GM12878 (cell line): ENCODE results near the gene GPR179. TPM values are rescaled to one million over a fixed set of nuclear protein-coding genes. Genes with fewer than 3 reads are reported as not detected.

Experiments used
- CEBPB ChIP-seq, 2 experiments: fragments of 150-350 bp in 1 of 2; IDR thresholded peaks; 2 replicates each; pipeline ENCODE4 v1.6.1; 2012 to 2014; ENCODE audit warnings: low read depth in 2 of 2, low read length in 2 of 2, borderline replicate concordance in 1 of 2, inconsistent platforms in 1 of 2
- CTCF ChIP-seq, 3 experiments: IDR thresholded peaks in 2 of 3; conservative IDR thresholded peaks in 1 of 3; 2 replicates each; pipeline ENCODE4 v1.5.1; 2011; ENCODE audit warnings: low read depth in 3 of 3, low read length in 3 of 3, mild to moderate bottlenecking in 3 of 3, control low read depth in 2 of 3, moderate library complexity in 2 of 3, inconsistent platforms in 1 of 3, mixed read lengths in 1 of 3; ENCODE audit not compliant: control insufficient read depth in 2 of 3, insufficient read depth in 1 of 3; ENCODE audit errors: extremely low read depth in 1 of 3
- EP300 ChIP-seq, 2 experiments: fragments of 150-350 bp in 1 of 2; IDR thresholded peaks; 2 replicates each; pipeline ENCODE4 v1.6.1; 2011 to 2012; ENCODE audit warnings: low read depth in 2 of 2, low read length in 2 of 2, borderline replicate concordance in 1 of 2, improper control_type of control experiment in 1 of 2, inconsistent platforms in 1 of 2; ENCODE audit not compliant: control insufficient read depth in 1 of 2
- ETV6 ChIP-seq, 2 experiments: fragments of 450-650 bp in 1 of 2; IDR thresholded peaks in 1 of 2; conservative IDR thresholded peaks in 1 of 2; 2 replicates each; pipeline ENCODE4 v1.6.1; 2014; ENCODE audit warnings: antibody characterized with exemption in 1 of 2, borderline replicate concordance in 1 of 2, low read depth in 1 of 2, mild to moderate bottlenecking in 1 of 2, moderate library complexity in 1 of 2
- HDAC6 ChIP-seq: fragments of 200-600 bp; sonication (generic); IDR thresholded peaks from one replicate; pipeline ENCODE4 v1.8.0; 2017; ENCODE audit warnings: antibody characterized with exemption; ENCODE audit not compliant: unreplicated experiment
- IKZF2 ChIP-seq, 2 experiments: fragments of 450-650 bp; IDR thresholded peaks; 2 replicates each; pipeline ENCODE4 v1.6.1; 2017; ENCODE audit warnings: mild to moderate bottlenecking in 2 of 2, moderate library complexity in 2 of 2
- KAT2A ChIP-seq: conservative IDR thresholded peaks from 2 replicates; pipeline ENCODE4 v1.6.1; 2011; ENCODE audit warnings: low read depth, low read length; ENCODE audit not compliant: control insufficient read depth
- NR2C2 ChIP-seq: IDR thresholded peaks from 2 replicates; pipeline ENCODE4 v1.6.1; 2011; ENCODE audit warnings: borderline replicate concordance, low read depth; ENCODE audit not compliant: control insufficient read depth, insufficient read length
- PBX3 ChIP-seq: IDR thresholded peaks from 2 replicates; pipeline ENCODE4 v1.6.1; 2011; ENCODE audit warnings: mild to moderate bottlenecking, low read depth, low read length, moderate library complexity; ENCODE audit not compliant: insufficient replicate concordance
- POLR2AphosphoS5 ChIP-seq: IDR thresholded peaks from 2 replicates; pipeline ENCODE4 v1.6.1; 2011; ENCODE audit warnings: mild to moderate bottlenecking, low read length, inconsistent platforms
- RELA ChIP-seq: fragments of 450-650 bp; IDR thresholded peaks from 2 replicates; pipeline ENCODE4 v1.8.0; 2014; ENCODE audit warnings: borderline replicate concordance; ENCODE audit not compliant: partially characterized antibody
- TBL1XR1 ChIP-seq: IDR thresholded peaks from 2 replicates; pipeline ENCODE4 v1.6.1; 2012; ENCODE audit warnings: low read depth, low read length, improper control_type of control experiment
- ZBTB11 ChIP-seq: fragments of 450-650 bp; formaldehyde crosslinking; IDR thresholded peaks from 2 replicates; pipeline ENCODE4 v1.5.0; 2022; ENCODE audit warnings: mild to moderate bottlenecking, missing genetic modification characterization
- ZNF274 ChIP-seq: IDR thresholded peaks from one replicate; pipeline ENCODE4 v1.8.0; 2011; ENCODE audit not compliant: insufficient read length, insufficient read depth
- polyA plus RNA-seq, 11 experiments: library from polyadenylated mRNA; depleted of rRNA in 4 of 11; unstranded in 6 of 11; stranded (reverse) in 5 of 11; fragments of >200 nt; fragmentation: Nextera tagmentation in 4 of 11; fragmentation: Illumina TruSeq in 1 of 11; extraction: Ambion mirVana in 4 of 11; extraction: Trizol in 1 of 11; gene quantifications; 1 replicate in 1 of 11; 2 replicates in 10 of 11; pipeline versions ENCODE4 v1.2.1 to v1.2.3, GENCODE V29; 2011 to 2016; ENCODE audit warnings: inconsistent platforms in 2 of 11, missing spikeins in 2 of 11, low read depth in 1 of 11
- total RNA-seq, 4 experiments: library from RNA; depleted of rRNA in 3 of 4; stranded (reverse); fragments of >200 nt in 3 of 4; fragmentation: Illumina TruSeq in 1 of 4; extraction: Trizol in 1 of 4; gene quantifications; 2 replicates each; pipeline versions ENCODE4 v1.2.1 to v1.2.3, GENCODE V29; 2013 to 2021

The GPR179 gene
- total and polyA plus RNA-seq, 10 of the 15 experiments (the other 5 are each of a cell fraction or from before 2014, with no cell fraction given): under 0.01 to 0.08 (median 0.01) TPM; not detected in 3

- TF ChIP-seq POLR2AphosphoS5: no peak
- no peak for TF ChIP-seq ETV6 (conservative IDR thresholded peaks at IDR 0.05 in 1 of 2, IDR thresholded peaks at IDR 0.05 in 1 of 2; ENCODE audit: borderline replicate concordance in 1 of 2, low read depth in 1 of 2)
- no peak for TF ChIP-seq RELA
- no peak for TF ChIP-seq NR2C2
- no peak for TF ChIP-seq KAT2A
- TF ChIP-seq ZBTB11: no peak
- no peak for TF ChIP-seq TBL1XR1
- no peak for TF ChIP-seq ZNF274
- no peak for TF ChIP-seq IKZF2 (IDR thresholded peaks at IDR 0.05)
- TF ChIP-seq CEBPB (IDR thresholded peaks at IDR 0.05; ENCODE audit: borderline replicate concordance in 1 of 2, low read depth in 2 of 2, low read length in 2 of 2): no peak
- no peak for TF ChIP-seq EP300 (IDR thresholded peaks at IDR 0.05; ENCODE audit: borderline replicate concordance in 1 of 2, control insufficient read depth in 1 of 2, low read depth in 2 of 2, low read length in 2 of 2)
- no peak for TF ChIP-seq CTCF (IDR thresholded peaks at IDR 0.05 in 2 of 3, conservative IDR thresholded peaks at IDR 0.05 in 1 of 3; ENCODE audit: control insufficient read depth in 2 of 3, extremely low read depth in 1 of 3, insufficient read depth in 1 of 3, low read depth in 3 of 3, low read length in 3 of 3)
- no peak for TF ChIP-seq PBX3
- no peak for TF ChIP-seq HDAC6
Observed at GRCh38 chr17:38369124-38369886, 25.5 kb upstream of the GPR179 start (continued).
